Activated naive CD8-positive, alpha-beta T cell treated with anti-CD3 and anti-CD28 coated beads, Interleukin-2, amount 50 U/mL, for 24 hours (primary cell): ENCODE results near the gene POLR2E.

Source experiments
- ATAC-seq: fragments of 150-1000 bp; cut with Tn5 transposase; one replicate; pipeline ENCODE4 v1.10.0; 2021
- DNase-seq: peaks from one replicate; pipeline ENCODE4 v3.0.0; 2021
- H3K27ac Mint-ChIP-seq: one replicate; pipeline ENCODE4 v1.8.0; 2021; ENCODE audit warnings: mild to moderate bottlenecking, mixed read lengths
- H3K27me3 Mint-ChIP-seq: one replicate; pipeline ENCODE4 v1.8.0; 2021; ENCODE audit warnings: mixed read lengths
- H3K36me3 Mint-ChIP-seq: one replicate; pipeline ENCODE4 v1.8.0; 2021; ENCODE audit warnings: low read depth, mixed read lengths
- H3K4me1 Mint-ChIP-seq: one replicate; pipeline ENCODE4 v1.8.0; 2021; ENCODE audit warnings: mixed read lengths
- H3K4me3 Mint-ChIP-seq: one replicate; pipeline ENCODE4 v1.8.0; 2021; ENCODE audit warnings: mild to moderate bottlenecking, moderate library complexity, mixed read lengths
- H3K9me3 Mint-ChIP-seq: one replicate; pipeline ENCODE4 v1.8.0; 2021; ENCODE audit warnings: mixed read lengths

POLR2E gene

GRCh38 chr19:1094978-1095701, at the start of gene POLR2E:
Gene POLR2E, minus strand, starts transcription at chr19:1095375. Its CDS starts 60 bp downstream, at chr19:1095315.
- Mint-ChIP-seq H3K9me3 (no peaks in the 10 kb centered on the region), H3K27me3 (no peaks in the 10 kb centered on the region), H3K36me3 (peaks cover 10% of the 10 kb centered on the region), H3K4me1 (peaks cover 62% of the 10 kb centered on the region), H3K4me3 (peak within 1 kb of the TSS; percentile 89), H3K27ac (peak within 1 kb of the TSS; percentile 95)
- DNase-seq = peak; percentile 99
- peak; percentile 89 for ATAC-seq

- Mint-ChIP-seq H3K4me3 (no peak overlapping the region), H3K4me1 (no peaks in the 10 kb centered on the region), H3K27me3 (no peaks in the 10 kb centered on the region), H3K27ac (no peak overlapping the region), H3K36me3 (peaks cover 20% of the 10 kb centered on the region), H3K9me3 (peaks cover 5% of the 10 kb centered on the region)
- ATAC-seq (no peak), DNase-seq (no peak)
Measured at GRCh38 chr19:1144741-1145140, 49.6 kb upstream of the POLR2E start.

- Mint-ChIP-seq H3K4me1 (no peaks in the 10 kb centered on the region), H3K36me3 (peaks cover 22% of the 10 kb centered on the region), H3K4me3 (no peak overlapping the region), H3K9me3 (peaks cover 5% of the 10 kb centered on the region), H3K27ac (peak overlapping the region; percentile 29), H3K27me3 (no peaks in the 10 kb centered on the region)
- DNase-seq (no peak), ATAC-seq (no peak)
Measured at GRCh38 chr19:1143828-1144399, 48.7 kb upstream of the POLR2E start.

DNA sequence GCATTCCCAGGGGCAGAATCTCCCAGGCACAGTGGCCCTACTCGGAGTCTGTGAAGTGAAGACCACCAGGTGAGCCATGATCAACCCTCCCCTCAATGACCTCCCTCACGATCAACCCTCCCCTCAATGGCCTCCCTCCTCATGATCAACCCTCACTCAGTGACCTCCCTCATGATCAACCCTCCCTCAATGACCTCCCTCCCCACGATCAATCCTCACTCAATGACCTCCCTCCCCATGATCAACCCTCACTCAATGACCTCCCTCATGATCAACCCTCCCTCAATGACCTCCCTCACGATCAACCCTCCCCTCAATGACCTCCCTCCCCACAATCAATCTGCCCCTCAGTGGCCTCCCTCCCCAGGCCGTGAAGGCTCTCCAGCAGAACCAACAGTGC, 46.8 kb upstream of the POLR2E start:
- H3K36me3 Mint-ChIP-seq = peaks cover 23% of the 10 kb centered on the region
- H3K4me3 Mint-ChIP-seq = no peak overlapping the region
- no peaks in the 10 kb centered on the region for H3K27me3 Mint-ChIP-seq
- no peaks in the 10 kb centered on the region for H3K4me1 Mint-ChIP-seq
- peaks cover 5% of the 10 kb centered on the region for H3K9me3 Mint-ChIP-seq
- ATAC-seq (no peak), DNase-seq (no peak)
- H3K27ac Mint-ChIP-seq = no peak overlapping the region

GRCh38 chr19:1140272-1141027, 45.3 kb upstream of the POLR2E start:
- H3K36me3 Mint-ChIP-seq = peaks cover 23% of the 10 kb centered on the region
- DNase-seq (no peak), ATAC-seq (no peak)
- H3K4me1 Mint-ChIP-seq = peaks cover 5% of the 10 kb centered on the region
- no peak overlapping the region for H3K4me3 Mint-ChIP-seq
- H3K27me3 Mint-ChIP-seq = no peaks in the 10 kb centered on the region
- no peak overlapping the region for H3K27ac Mint-ChIP-seq
- peaks cover 5% of the 10 kb centered on the region for H3K9me3 Mint-ChIP-seq

DNA sequence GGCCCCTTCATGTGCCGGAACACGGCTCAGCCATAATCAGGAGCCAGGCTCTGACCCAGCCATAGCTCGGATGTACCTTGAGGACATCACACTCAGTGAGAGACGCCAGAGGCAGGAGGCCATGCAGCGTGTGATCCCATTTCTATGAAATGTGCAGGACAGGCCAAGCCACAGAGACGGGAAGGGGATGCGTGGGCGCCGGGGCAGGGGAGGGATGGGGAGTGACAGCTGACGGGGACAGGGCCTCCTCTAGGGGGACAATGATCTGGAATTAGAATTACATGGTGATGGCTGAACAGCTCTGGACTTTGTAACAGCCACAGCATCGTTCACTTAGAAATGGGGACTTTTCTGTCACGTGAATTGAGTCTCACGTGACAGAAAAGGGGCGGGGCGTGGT, 44.0 kb upstream of the POLR2E start:
- DNase-seq (no peak), ATAC-seq (no peak)
- Mint-ChIP-seq H3K4me1 (peaks cover 11% of the 10 kb centered on the region), H3K27ac (no peak overlapping the region), H3K4me3 (no peak overlapping the region), H3K27me3 (no peaks in the 10 kb centered on the region), H3K36me3 (peaks cover 16% of the 10 kb centered on the region), H3K9me3 (peaks cover 5% of the 10 kb centered on the region)

DNA sequence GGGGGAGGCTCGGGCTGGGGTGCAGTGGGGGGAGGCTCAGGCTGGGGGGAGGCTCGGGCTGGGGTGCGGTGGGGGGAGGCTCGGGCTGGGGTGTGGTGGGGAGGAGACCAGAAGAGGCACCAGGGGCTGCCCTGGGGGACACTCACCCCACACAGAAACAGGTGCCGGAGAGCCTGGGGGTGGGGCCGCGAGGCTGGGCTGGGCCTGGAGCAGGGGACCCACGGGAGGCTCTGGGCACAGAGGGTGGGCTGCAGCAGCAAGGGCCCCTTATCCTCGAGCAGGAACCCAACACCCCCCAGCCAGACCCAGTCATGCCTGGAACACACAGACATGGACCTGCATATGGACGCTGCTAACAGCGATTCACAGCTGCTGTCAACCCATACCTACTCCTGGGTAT, 42.9 kb upstream of the POLR2E start:
- H3K9me3 Mint-ChIP-seq = peaks cover 5% of the 10 kb centered on the region
- peaks cover 18% of the 10 kb centered on the region for H3K4me1 Mint-ChIP-seq
- H3K27ac Mint-ChIP-seq = no peak overlapping the region
- no peak for DNase-seq
- no peak overlapping the region for H3K4me3 Mint-ChIP-seq
- H3K36me3 Mint-ChIP-seq = peaks cover 17% of the 10 kb centered on the region
- no peak for ATAC-seq
- no peaks in the 10 kb centered on the region for H3K27me3 Mint-ChIP-seq

GRCh38 chr19:1136621-1137317, 41.6 kb upstream of the POLR2E start:
- ATAC-seq = no peak
- peaks cover under 1% of the 10 kb centered on the region for H3K9me3 Mint-ChIP-seq
- DNase-seq = no peak
- H3K4me1 Mint-ChIP-seq = peaks cover 24% of the 10 kb centered on the region
- peaks cover 9% of the 10 kb centered on the region for H3K36me3 Mint-ChIP-seq
- no peak overlapping the region for H3K4me3 Mint-ChIP-seq
- H3K27me3 Mint-ChIP-seq = no peaks in the 10 kb centered on the region
- H3K27ac Mint-ChIP-seq = peak overlapping the region; percentile 72

GRCh38 chr19:1136201-1136600, 41.0 kb upstream of the POLR2E start:
- Mint-ChIP-seq H3K4me3 (no peak overlapping the region), H3K9me3 (no peaks in the 10 kb centered on the region), H3K27ac (peak overlapping the region; percentile 72), H3K4me1 (peaks cover 24% of the 10 kb centered on the region), H3K27me3 (no peaks in the 10 kb centered on the region), H3K36me3 (peaks cover 9% of the 10 kb centered on the region)
- ATAC-seq (no peak), DNase-seq (no peak)

DNA sequence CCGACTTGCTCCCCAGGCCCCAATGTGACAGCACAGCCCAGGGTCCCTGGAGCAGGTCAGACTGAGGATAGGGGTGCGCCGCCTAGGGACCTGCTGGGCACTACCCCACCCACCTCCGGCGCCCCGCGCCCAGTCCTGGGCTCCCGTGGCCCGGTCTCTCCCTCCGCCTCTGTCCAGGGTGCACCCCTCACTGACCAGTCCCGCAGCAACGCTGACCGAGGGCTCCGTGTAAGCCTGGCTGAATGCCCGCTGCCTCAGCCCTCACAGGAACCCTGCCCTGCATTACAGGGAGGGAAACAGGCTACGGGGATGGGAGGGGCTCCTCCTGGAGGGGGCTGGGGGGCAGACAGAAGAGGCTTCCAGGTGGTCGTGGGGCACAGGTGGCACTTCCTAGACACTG, 40.3 kb upstream of the POLR2E start:
- ATAC-seq (no peak), DNase-seq (no peak)
- Mint-ChIP-seq H3K27ac (no peak overlapping the region), H3K4me1 (peaks cover 29% of the 10 kb centered on the region), H3K36me3 (peaks cover 9% of the 10 kb centered on the region), H3K27me3 (no peaks in the 10 kb centered on the region), H3K9me3 (no peaks in the 10 kb centered on the region), H3K4me3 (no peak overlapping the region)

GRCh38 chr19:1134431-1134830, 39.3 kb upstream of the POLR2E start:
- DNase-seq = no peak
- Mint-ChIP-seq H3K4me1 (peaks cover 36% of the 10 kb centered on the region), H3K36me3 (peaks cover 5% of the 10 kb centered on the region), H3K27me3 (no peaks in the 10 kb centered on the region), H3K9me3 (no peaks in the 10 kb centered on the region), H3K27ac (peak overlapping the region; percentile 86), H3K4me3 (no peak overlapping the region)
- no peak for ATAC-seq

GRCh38 chr19:1133471-1133929, 38.3 kb upstream of the POLR2E start:
- no peaks in the 10 kb centered on the region for H3K27me3 Mint-ChIP-seq
- peaks cover 36% of the 10 kb centered on the region for H3K4me1 Mint-ChIP-seq
- H3K9me3 Mint-ChIP-seq = no peaks in the 10 kb centered on the region
- ATAC-seq = peak; percentile 53
- H3K4me3 Mint-ChIP-seq = peak overlapping the region; percentile 60
- H3K36me3 Mint-ChIP-seq = peaks cover 3% of the 10 kb centered on the region
- peak overlapping the region; percentile 86 for H3K27ac Mint-ChIP-seq
- DNase-seq = peak; percentile 78

DNA sequence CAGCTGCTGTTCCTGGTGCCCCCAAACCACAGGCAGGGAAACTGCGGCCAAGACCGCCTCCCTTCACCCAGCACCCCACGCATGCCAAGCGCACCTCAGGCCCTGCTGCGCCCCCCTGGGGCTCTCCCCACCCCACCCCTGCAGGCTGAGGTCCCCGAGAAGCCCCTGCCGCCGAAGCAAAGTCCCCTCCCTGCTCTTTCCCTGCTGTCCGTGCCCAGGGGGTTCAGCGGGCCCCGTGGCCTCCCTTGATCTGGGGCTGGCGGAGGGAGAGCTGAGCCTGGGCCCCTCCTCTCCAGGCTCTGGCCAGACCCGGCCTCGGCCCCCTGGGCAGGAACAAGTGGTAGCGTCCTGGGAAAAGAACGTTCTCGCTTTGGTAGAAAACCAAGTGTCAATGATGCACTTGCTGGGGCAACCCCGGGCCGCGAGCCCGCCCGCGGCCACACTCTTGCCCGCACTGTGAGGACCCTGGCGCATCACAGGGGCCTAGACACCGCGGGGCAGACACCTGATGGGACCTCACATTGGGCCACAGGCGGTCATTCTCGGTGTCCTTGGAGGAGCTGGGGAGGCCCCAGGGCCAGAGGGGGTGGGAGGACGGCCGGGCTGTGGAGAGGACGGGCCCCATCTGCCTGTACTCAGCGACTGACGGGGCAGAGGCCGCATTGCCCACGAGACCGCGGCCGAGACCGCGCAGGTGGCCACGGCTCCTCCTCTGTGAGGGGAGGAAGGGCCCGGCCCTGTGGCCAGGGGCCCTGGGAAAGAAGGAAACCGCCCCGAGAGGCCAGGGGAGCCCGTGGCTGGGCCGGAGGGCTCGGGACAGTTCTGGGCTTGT, 37.6 kb upstream of the POLR2E start:
- H3K4me1 Mint-ChIP-seq = peaks cover 36% of the 10 kb centered on the region
- ATAC-seq = peak; percentile 17
- H3K36me3 Mint-ChIP-seq = peaks cover 5% of the 10 kb centered on the region
- H3K9me3 Mint-ChIP-seq = no peaks in the 10 kb centered on the region
- H3K4me3 Mint-ChIP-seq = peak overlapping the region; percentile 85
- H3K27ac Mint-ChIP-seq = peak overlapping the region; percentile 87
- peak; percentile 61 for DNase-seq
- no peaks in the 10 kb centered on the region for H3K27me3 Mint-ChIP-seq
